HFFc6 (cell line): ENCODE results near the gene SCN1A. TPM values are rescaled to one million over a fixed set of nuclear protein-coding genes. Genes with fewer than 3 reads are reported as not detected.
"Not testable (repeated sequence)": the region's sequence is repeated elsewhere in the genome, so short reads cannot be mapped to it uniquely, and the experiment has no call there.

Source experiments
- DNase-seq: peaks from one replicate; pipeline ENCODE4 v3.0.0-alpha.2; 2018
- H3K27ac Mint-ChIP-seq: 2 replicates; pipeline ENCODE4 v1.8.0; 2020; ENCODE audit warnings: mild to moderate bottlenecking, mixed read lengths
- H3K27me3 Mint-ChIP-seq: 2 replicates; pipeline ENCODE4 v1.8.0; 2021; ENCODE audit warnings: mild to moderate bottlenecking, moderate library complexity, mixed read lengths; ENCODE audit not compliant: insufficient read depth
- H3K36me3 Mint-ChIP-seq: 2 replicates; pipeline ENCODE4 v1.8.0; 2021; ENCODE audit warnings: low read depth, mixed read lengths
- H3K4me1 Mint-ChIP-seq: 2 replicates; pipeline ENCODE4 v1.8.0; 2020; ENCODE audit warnings: low read depth, mixed read lengths
- H3K4me3 Mint-ChIP-seq: 2 replicates; pipeline ENCODE4 v1.8.0; 2020; ENCODE audit warnings: mild to moderate bottlenecking, moderate library complexity, mixed read lengths
- H3K9me3 Mint-ChIP-seq: 2 replicates; pipeline ENCODE4 v1.8.0; 2020; ENCODE audit warnings: mild to moderate bottlenecking, mixed read lengths
- total RNA-seq, 6 experiments: library from RNA; stranded (reverse); fragmentation: NEBNext Ultra II Directional; extraction: Animal tissue kit (Norgen Biotek cat#: 25700); gene quantifications; 2 replicates in 1 of 6; 3 replicates in 5 of 6; pipeline ENCODE4 v1.2.3, GENCODE V29; 2021
- TF ChIP-seq, protein P1 (sequence below): fragments of 200-600 bp; sonication (generic); IDR thresholded peaks from 2 replicates; pipeline ENCODE4 v1.5.0; 2021; ENCODE audit warnings: antibody characterized with exemption, mild to moderate bottlenecking

The SCN1A gene
- total RNA-seq, 6 experiments from 2014 or later, result not detected

- Mint-ChIP-seq H3K27me3 (no peaks in the 10 kb centered on the region; the same call in 1 of the 2 replicates), H3K36me3 (no peaks in the 10 kb centered on the region), H3K4me3 (no peak overlapping the region), H3K27ac (no peak overlapping the region), H3K9me3 (no peaks in the 10 kb centered on the region), H3K4me1 (peaks cover 6% of the 10 kb centered on the region; the same call in 1 of the 2 replicates)
- no peak for DNase-seq
- TF ChIP-seq, protein P1, sequence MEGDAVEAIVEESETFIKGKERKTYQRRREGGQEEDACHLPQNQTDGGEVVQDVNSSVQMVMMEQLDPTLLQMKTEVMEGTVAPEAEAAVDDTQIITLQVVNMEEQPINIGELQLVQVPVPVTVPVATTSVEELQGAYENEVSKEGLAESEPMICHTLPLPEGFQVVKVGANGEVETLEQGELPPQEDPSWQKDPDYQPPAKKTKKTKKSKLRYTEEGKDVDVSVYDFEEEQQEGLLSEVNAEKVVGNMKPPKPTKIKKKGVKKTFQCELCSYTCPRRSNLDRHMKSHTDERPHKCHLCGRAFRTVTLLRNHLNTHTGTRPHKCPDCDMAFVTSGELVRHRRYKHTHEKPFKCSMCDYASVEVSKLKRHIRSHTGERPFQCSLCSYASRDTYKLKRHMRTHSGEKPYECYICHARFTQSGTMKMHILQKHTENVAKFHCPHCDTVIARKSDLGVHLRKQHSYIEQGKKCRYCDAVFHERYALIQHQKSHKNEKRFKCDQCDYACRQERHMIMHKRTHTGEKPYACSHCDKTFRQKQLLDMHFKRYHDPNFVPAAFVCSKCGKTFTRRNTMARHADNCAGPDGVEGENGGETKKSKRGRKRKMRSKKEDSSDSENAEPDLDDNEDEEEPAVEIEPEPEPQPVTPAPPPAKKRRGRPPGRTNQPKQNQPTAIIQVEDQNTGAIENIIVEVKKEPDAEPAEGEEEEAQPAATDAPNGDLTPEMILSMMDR, result no peak
Measured at GRCh38 chr2:166112193-166112605, 15.6 kb downstream of the SCN1A start.

DNA sequence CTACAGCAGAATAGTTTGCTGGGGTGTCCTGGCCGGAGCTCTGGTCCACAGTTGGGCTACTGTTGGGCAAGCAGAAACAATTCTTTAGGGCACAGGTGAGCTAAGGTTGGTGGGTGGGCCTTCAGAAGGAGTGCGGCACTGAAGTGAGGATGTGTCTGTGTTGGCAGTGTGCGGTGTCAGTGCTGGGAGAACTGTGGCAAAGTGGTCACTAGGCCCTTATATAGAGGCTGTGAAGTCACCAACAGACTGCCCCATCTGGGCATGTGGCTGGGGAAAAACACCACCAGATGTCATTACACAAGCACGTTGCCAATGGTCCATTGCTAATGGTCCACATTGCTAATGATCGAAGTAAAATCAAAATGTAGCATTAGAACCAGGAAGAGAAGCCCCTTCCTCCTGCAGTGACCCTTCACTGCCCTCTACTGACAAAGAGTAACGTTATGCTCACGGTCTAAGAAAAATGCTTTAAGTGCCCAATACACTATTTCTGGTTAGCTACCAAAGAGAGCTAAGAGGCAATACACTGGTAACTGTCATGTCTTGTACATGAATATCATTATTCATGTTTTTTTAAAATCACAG, 21.3 kb downstream of the SCN1A start:
- no peak overlapping the region for H3K4me3 Mint-ChIP-seq
- TF ChIP-seq, protein P1, result peak; percentile 29; the same call in 1 of the 2 replicates
- no peak overlapping the region for H3K27ac Mint-ChIP-seq
- H3K9me3 Mint-ChIP-seq, result no peaks in the 10 kb centered on the region
- no peak for DNase-seq
- H3K36me3 Mint-ChIP-seq, result no peaks in the 10 kb centered on the region
- H3K4me1 Mint-ChIP-seq, result no peaks in the 10 kb centered on the region
- no peaks in the 10 kb centered on the region; the same call in 1 of the 2 replicates for H3K27me3 Mint-ChIP-seq

GRCh38 chr2:166104773-166105172, 23.0 kb downstream of the SCN1A start:
- Mint-ChIP-seq H3K27ac (no peak overlapping the region), H3K4me1 (no peaks in the 10 kb centered on the region), H3K9me3 (no peaks in the 10 kb centered on the region), H3K27me3 (no peaks in the 10 kb centered on the region; the same call in 1 of the 2 replicates), H3K36me3 (no peaks in the 10 kb centered on the region), H3K4me3 (no peak overlapping the region)
- no peak for DNase-seq
- TF ChIP-seq, protein P1, result no peak

- H3K27ac Mint-ChIP-seq, result no peak overlapping the region
- TF ChIP-seq, protein P1, result no peak
Measured at GRCh38 chr2:166104084-166104483, 23.7 kb downstream of the SCN1A start.

DNA sequence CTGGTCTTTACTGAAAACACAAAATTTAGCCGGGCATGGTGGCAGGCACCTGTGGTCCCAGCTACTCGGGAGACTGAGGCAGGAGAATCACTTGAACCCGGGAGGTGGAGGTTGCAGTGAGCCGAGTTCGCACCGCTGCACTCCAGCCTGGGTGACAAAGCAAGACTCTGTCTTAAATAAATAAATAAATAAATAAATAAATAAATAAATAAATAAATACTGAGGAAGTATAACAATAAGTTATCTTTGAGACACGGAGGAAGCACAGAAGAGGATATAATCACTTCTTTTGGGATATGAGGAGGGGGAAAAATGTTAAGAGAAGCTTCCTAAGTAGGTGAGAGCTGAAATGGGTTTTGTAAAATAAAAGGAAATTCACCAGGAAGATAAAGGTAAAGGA, 24.5 kb downstream of the SCN1A start:
- not testable (repeated sequence) for H3K4me1 Mint-ChIP-seq, H3K9me3 Mint-ChIP-seq, H3K27me3 Mint-ChIP-seq, H3K4me3 Mint-ChIP-seq, H3K36me3 Mint-ChIP-seq, DNase-seq, H3K27ac Mint-ChIP-seq

More at GRCh38 chr2:166104084-166104483, 23.7 kb downstream of the SCN1A start:
- no peak for DNase-seq
- H3K4me1 Mint-ChIP-seq, result no peaks in the 10 kb centered on the region
- no peaks in the 10 kb centered on the region for H3K9me3 Mint-ChIP-seq
- no peaks in the 10 kb centered on the region; the same call in 1 of the 2 replicates for H3K27me3 Mint-ChIP-seq
- H3K36me3 Mint-ChIP-seq, result no peaks in the 10 kb centered on the region
- no peak overlapping the region for H3K4me3 Mint-ChIP-seq

- no peak overlapping the region for H3K4me3 Mint-ChIP-seq
- TF ChIP-seq, protein P1, result no peak
- no peaks in the 10 kb centered on the region; the same call in 1 of the 2 replicates for H3K27me3 Mint-ChIP-seq
- DNase-seq, result no peak
- no peaks in the 10 kb centered on the region for H3K9me3 Mint-ChIP-seq
- H3K4me1 Mint-ChIP-seq, result peaks cover 11% of the 10 kb centered on the region; the same call in 1 of the 2 replicates
- H3K27ac Mint-ChIP-seq, result no peak overlapping the region
- no peaks in the 10 kb centered on the region for H3K36me3 Mint-ChIP-seq
Measured at GRCh38 chr2:166094325-166094724, 33.5 kb downstream of the SCN1A start.
